Measurements from ENCODE around the gene PRKCH. TPM values are rescaled to one million over a fixed set of nuclear protein-coding genes. Genes with fewer than 3 reads are reported as not detected.
A peak's percentile ranks its signal among the peaks of the same experiment; 100 is the strongest.

Gene PRKCH
- total and polyA plus RNA-seq, 9 of the 15 experiments (the other 6 are each of a cell fraction or from before 2014, with no cell fraction given) = 0.61 to 4.4 (median 4.0) TPM

DNA sequence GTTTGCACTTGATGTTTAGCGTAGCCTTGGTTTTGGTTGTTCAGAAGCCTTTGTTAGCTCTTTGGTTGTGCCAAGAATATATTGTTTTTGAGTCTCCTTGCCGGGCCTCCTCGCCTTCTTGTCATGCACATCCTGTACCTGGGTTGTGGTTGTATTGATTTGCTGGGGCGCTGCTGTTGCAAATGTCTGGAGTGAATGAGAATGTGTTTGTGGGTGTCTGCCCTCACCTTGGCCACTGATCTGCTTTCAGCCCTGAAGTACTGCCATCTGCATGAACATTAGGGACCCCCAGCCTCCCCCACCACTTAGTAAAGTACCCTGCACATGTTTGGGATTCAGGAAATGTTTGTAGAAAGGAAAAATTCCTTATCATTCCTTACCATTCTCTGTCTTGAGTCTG is 16.5 kb downstream of the PRKCH start:
- Histone ChIP-seq H2AFZ (ENCODE audit: low read depth, low read length) (no peak overlapping the region), H3K4me2 (ENCODE audit: insufficient read depth, low read length) (no peak overlapping the region), H3K27me3 (ENCODE audit: control insufficient read depth in 2 of 2, insufficient read depth in 2 of 2, low read length in 2 of 2) (no peaks in the 10 kb centered on the region), H3K9me3 (replicated peaks; ENCODE audit: control insufficient read depth, insufficient read depth, low read depth, low read length) (no peaks in the 10 kb centered on the region), H3K9me1 (ENCODE audit: control insufficient read depth, insufficient read depth, low read length) (no peaks in the 10 kb centered on the region), H3K4me3 (no peak overlapping the region), H3K27ac (ENCODE audit: extremely low read depth, low read depth, low read length) (no peak overlapping the region), H3K9ac (ENCODE audit: insufficient read depth in 1 of 2, low read depth in 2 of 2, low read length in 2 of 2) (no peak overlapping the region), H3K36me3 (ENCODE audit: control insufficient read depth, insufficient read depth, low read length) (no peaks in the 10 kb centered on the region), H4K20me1 (replicated peaks; ENCODE audit: control insufficient read depth, insufficient read depth, low read length) (no peaks in the 10 kb centered on the region), H3K4me1 (replicated peaks in 1 of 2; ENCODE audit: control insufficient read depth in 2 of 2, insufficient read depth in 2 of 2, low read length in 2 of 2) (peaks cover 0 to 9% of the 10 kb centered on the region in 2 experiments; a peak in 3 of 5 replicates), H3K79me2 (ENCODE audit: control insufficient read depth, insufficient read depth, low read length) (peaks cover 3% of the 10 kb centered on the region; the same call in 1 of the 3 replicates)
- in situ Hi-C loops (cut with MboI) = no loop called here
- ChIA-PET POLR2A (no interaction called here), CTCF (ENCODE audit: low intra/inter-chr PET ratio) (no interaction called here)
- no peak for FAIRE-seq
- intact Hi-C loops (cut with micrococcal nuclease) = no loop called here
- no peak for TF ChIP-seq ETS2 (tag; IDR thresholded peaks at IDR 0.05; ENCODE audit: borderline replicate concordance, poor library complexity, severe bottlenecking)
- no peak for ATAC-seq
- BruUV-seq (replicated peaks) = no TSS peak
- DNase-seq (ENCODE audit: extremely low read depth in 1 of 4, low spot score in 3 of 4) = no peak
- 52% methylated on average over 4 of the region's 4 CpGs for WGBS (ENCODE audit: insufficient coverage, low coverage, missing lambda C conversion rate)

GRCh38 chr14:61338457-61338856 is 17.1 kb downstream of the PRKCH start:
- no peak overlapping the region for H3K27ac ChIP-seq (ENCODE audit: extremely low read depth, low read depth, low read length)

More at GRCh38 chr14:61338457-61338856, 17.1 kb downstream of the PRKCH start:
- Histone ChIP-seq H4K20me1 (replicated peaks; ENCODE audit: control insufficient read depth, insufficient read depth, low read length) (no peaks in the 10 kb centered on the region), H2AFZ (ENCODE audit: low read depth, low read length) (no peak overlapping the region), H3K27me3 (ENCODE audit: control insufficient read depth in 2 of 2, insufficient read depth in 2 of 2, low read length in 2 of 2) (no peaks in the 10 kb centered on the region), H3K4me2 (ENCODE audit: insufficient read depth, low read length) (no peak overlapping the region), H3K9me3 (replicated peaks; ENCODE audit: control insufficient read depth, insufficient read depth, low read depth, low read length) (no peaks in the 10 kb centered on the region), H3K9me1 (ENCODE audit: control insufficient read depth, insufficient read depth, low read length) (no peaks in the 10 kb centered on the region), H3K36me3 (ENCODE audit: control insufficient read depth, insufficient read depth, low read length) (no peaks in the 10 kb centered on the region), H3K9ac (ENCODE audit: insufficient read depth in 1 of 2, low read depth in 2 of 2, low read length in 2 of 2) (no peak overlapping the region), H3K79me2 (ENCODE audit: control insufficient read depth, insufficient read depth, low read length) (peaks cover 3% of the 10 kb centered on the region; the same call in 1 of the 3 replicates), H3K4me3 (no peak overlapping the region), H3K4me1 (replicated peaks in 1 of 2; ENCODE audit: control insufficient read depth in 2 of 2, insufficient read depth in 2 of 2, low read length in 2 of 2) (peaks cover 0 to 12% of the 10 kb centered on the region in 2 experiments; a peak in 4 of 5 replicates)
- intact Hi-C loops (cut with micrococcal nuclease) = no loop called here
- ChIA-PET POLR2A (no interaction called here), CTCF (ENCODE audit: low intra/inter-chr PET ratio) (no interaction called here)
- BruUV-seq (replicated peaks) = no TSS peak
- FAIRE-seq = no peak
- TF ChIP-seq ESRRA (IDR thresholded peaks at IDR 0.05; ENCODE audit: borderline replicate concordance, low read depth) (peak; percentile 98), POLR2A (conservative IDR thresholded peaks at IDR 0.05) (no peak)
- no peak for DNase-seq (ENCODE audit: extremely low read depth in 1 of 4, low spot score in 3 of 4)
- in situ Hi-C loops (cut with MboI) = no loop called here
- ATAC-seq = no peak
- WGBS (ENCODE audit: insufficient coverage, low coverage, missing lambda C conversion rate) = 61% methylated on average over 2 of the region's 2 CpGs
